Psoas muscle (tissue), 8 donors: ENCODE data around the gene MYO10. TPM values are rescaled to one million over a fixed set of nuclear protein-coding genes. Genes with fewer than 3 reads are reported as not detected.

Source experiments
- ATAC-seq, 4 donors: fragments of 200-7000 bp; cut with Tn5 transposase; one replicate each; pipeline ENCODE4 v1.9.1; 2020; ENCODE audit warnings: moderate library complexity in 3 of 4, mild to moderate bottlenecking in 2 of 4
- DNase-seq, 2 donors: peaks; one replicate each; pipeline ENCODE4 v3.0.0-alpha.2; 2020
- H3K27ac ChIP-seq: fragments of 200-600 bp; one replicate; pipeline ENCODE4 v1.8.0; 2022
- H3K27me3 ChIP-seq, 3 donors: fragments of 200-600 bp in 1 of 3; one replicate each; pipeline versions ENCODE4 v1.6.1 to v1.8.0; 2013 to 2022; ENCODE audit warnings: low read length in 2 of 3, mild to moderate bottlenecking in 2 of 3, moderate library complexity in 1 of 3; ENCODE audit not compliant: insufficient read depth in 3 of 3
- H3K36me3 ChIP-seq, 2 donors: fragments of 200-600 bp in 1 of 2; one replicate each; pipeline versions ENCODE4 v1.6.1 to v1.8.0; 2013 to 2022; ENCODE audit warnings: low read depth in 1 of 2, mild to moderate bottlenecking in 1 of 2, moderate library complexity in 1 of 2; ENCODE audit not compliant: insufficient read depth in 1 of 2
- H3K4me1 ChIP-seq: fragments of 200-600 bp; one replicate; pipeline ENCODE4 v1.8.0; 2022
- H3K4me3 ChIP-seq: fragments of 200-600 bp; one replicate; pipeline ENCODE4 v1.8.0; 2022; ENCODE audit warnings: mild to moderate bottlenecking
- H3K9me3 ChIP-seq: fragments of 200-600 bp; one replicate; pipeline ENCODE4 v1.8.0; 2022
- CTCF ChIP-seq: fragments of 200-600 bp; IDR thresholded peaks from one replicate; pipeline ENCODE4 v1.8.0; 2022; ENCODE audit warnings: antibody characterized with exemption
- WGBS, 3 donors: extraction: QIAGEN DNeasy Blood & Tissue Kit; methylation state at CpG; one replicate each; pipeline versions ENCODE4 v1.1.6 to v1.1.7; 2013; 5-methylcytosine and 5-hydroxymethylcytosine counted together
- intact Hi-C, 2 donors: fragments of 100-400 bp; cut with DNase I; formaldehyde crosslinking; loops; one replicate each; pipeline versions ENCODE4 v1.11.0 to v1.14.2; 2022
- polyA plus RNA-seq, 3 donors: library from polyadenylated mRNA; stranded (reverse); fragments of 200-250 nt; gene quantifications; one replicate each; pipeline ENCODE4 v1.2.3, GENCODE V29; 2013
- total RNA-seq, 4 donors: library from RNA; stranded (reverse); fragmentation: NEBNext Ultra II Directional in 2 of 4; extraction: Animal tissue kit (Norgen Biotek cat#: 25700) in 2 of 4; gene quantifications; one replicate each; pipeline versions ENCODE4 v1.2.1 to v1.2.4, GENCODE V29; 2021 to 2023
- donor health status: healthy with polysubstance abuse.
- donor health status: DM: no; HTN: no; CAD: no; lungs with moderate emphysema.
- donor health status: Bipolar disorder and iron deficiency.
- donor health status: healthy.
- donor health status: DM: yes; HTN: yes; CAD: no.
- donor health status: DM: no; HTN: no; CAD: no.
- donor health status: DM: no; HTN: no; CAD: no.
- donor health status: DM: yes; HTN: yes; CAD: no.

The MYO10 gene
- total and polyA plus RNA-seq, 7 donors: 1.8 to 10.9 (median 10.0) TPM

- intact Hi-C loops: no loop called here
- Histone ChIP-seq H3K27me3 (no peaks in the 10 kb centered on the region), H3K36me3 (no peaks in the 10 kb centered on the region), H3K4me3 (no peak overlapping the region), H3K9me3 (peaks cover 5% of the 10 kb centered on the region), H3K4me1 (peaks cover 5% of the 10 kb centered on the region), H3K27ac (no peak overlapping the region)
- TF ChIP-seq CTCF: no peak
- WGBS, 3 donors: 66 to 73% (median 73%) methylated on average over 5 of the region's 5 CpGs
- peak in 2 of 4 donors; percentile 32 to 74 for ATAC-seq
- DNase-seq: no peak
Measured at GRCh38 chr5:16856531-16856930, 79.6 kb downstream of the MYO10 start.

- H3K9me3 ChIP-seq: peaks cover 5% of the 10 kb centered on the region
- H3K4me1 ChIP-seq: peaks cover 5% of the 10 kb centered on the region
- no peaks in the 10 kb centered on the region for H3K36me3 ChIP-seq
- no peak overlapping the region for H3K4me3 ChIP-seq
- no peaks in the 10 kb centered on the region for H3K27me3 ChIP-seq
- intact Hi-C loops: no loop called here
- ATAC-seq (no peak), DNase-seq (no peak)
- no peak for TF ChIP-seq CTCF
- 58 to 71% (median 63%) methylated on average over 10 of the region's 10 CpGs for WGBS, 3 donors
- no peak overlapping the region for H3K27ac ChIP-seq
Measured at GRCh38 chr5:16855898-16856297, 80.2 kb downstream of the MYO10 start.

GRCh38 chr5:16855485-16855884 lies 80.6 kb downstream of the MYO10 start:
- intact Hi-C loops: no loop called here
- peaks cover 5% of the 10 kb centered on the region for H3K9me3 ChIP-seq
- no peak overlapping the region for H3K4me3 ChIP-seq
- H3K27ac ChIP-seq: no peak overlapping the region
- WGBS, 3 donors: 40 to 51% (median 43%) methylated on average over 5 of the region's 5 CpGs
- H3K4me1 ChIP-seq: peaks cover 5% of the 10 kb centered on the region
- H3K27me3 ChIP-seq: no peaks in the 10 kb centered on the region
- no peak for TF ChIP-seq CTCF
- DNase-seq (no peak), ATAC-seq (peak in 1 of 4 donors; percentile 44)
- no peaks in the 10 kb centered on the region for H3K36me3 ChIP-seq

GRCh38 chr5:16854351-16854750 lies 81.7 kb downstream of the MYO10 start:
- ATAC-seq (no peak), DNase-seq (no peak)
- H3K27me3 ChIP-seq: no peaks in the 10 kb centered on the region
- no peaks in the 10 kb centered on the region for H3K36me3 ChIP-seq
- no peak for TF ChIP-seq CTCF
- intact Hi-C loops: no loop called here
- peaks cover 3% of the 10 kb centered on the region for H3K9me3 ChIP-seq
- H3K4me3 ChIP-seq: no peak overlapping the region
- no peak overlapping the region for H3K27ac ChIP-seq
- H3K4me1 ChIP-seq: peaks cover 5% of the 10 kb centered on the region
- 86 to 88% (median 88%) methylated on average over 2 of the region's 2 CpGs for WGBS, 3 donors

DNA sequence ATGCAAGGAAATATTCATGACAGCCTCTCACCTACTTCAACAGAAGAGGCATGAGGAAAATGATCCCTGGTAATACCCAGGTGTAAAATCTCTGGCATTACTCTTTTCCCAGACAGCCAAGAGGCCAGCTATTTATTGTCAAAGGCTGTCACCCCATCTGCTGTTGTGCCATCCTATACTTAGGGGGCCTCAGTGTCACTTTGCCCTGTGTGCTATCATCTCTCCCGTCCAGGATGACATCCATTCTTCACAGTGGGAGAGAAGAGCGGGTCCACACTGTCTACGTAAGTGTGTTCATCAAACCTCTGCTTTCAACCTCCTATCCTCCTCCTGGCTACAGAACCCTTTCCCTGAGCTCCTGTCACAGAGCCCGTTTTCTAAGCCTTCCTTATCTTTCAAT lies 82.6 kb downstream of the MYO10 start:
- H3K9me3 ChIP-seq: no peaks in the 10 kb centered on the region
- no peak overlapping the region for H3K27ac ChIP-seq
- no peaks in the 10 kb centered on the region for H3K36me3 ChIP-seq
- no peaks in the 10 kb centered on the region for H3K27me3 ChIP-seq
- no peak for DNase-seq
- ATAC-seq: no peak
- peaks cover 5% of the 10 kb centered on the region for H3K4me1 ChIP-seq
- H3K4me3 ChIP-seq: no peak overlapping the region
- no peak for TF ChIP-seq CTCF
- intact Hi-C loops: no loop called here
- 57 to 68% (median 62%) methylated on average over 4 of the region's 4 CpGs for WGBS, 3 donors
